Kidney (tissue), 14 donors: ENCODE measurements around the gene URGCP. TPM values are rescaled to one million over a fixed set of nuclear protein-coding genes. Genes with fewer than 3 reads are reported as not detected.

Source experiments
- DNase-seq, 5 donors: peaks; one replicate each; pipeline ENCODE4 v3.0.0-alpha.2; 2013 to 2020
- FAIRE-seq: peaks from 2 replicates; lab custom pipeline; 2012; peaks lifted over from hg19 to GRCh38; lab: Jason Lieb, UNC
- H3K27ac ChIP-seq, 2 donors: one replicate each; pipeline ENCODE4 v1.7.0; 2013; ENCODE audit warnings: low read depth in 2 of 2, low read length in 2 of 2, inconsistent platforms in 1 of 2
- H3K27me3 ChIP-seq: one replicate; pipeline ENCODE4 v1.7.1; 2013; ENCODE audit warnings: low read length, inconsistent platforms; ENCODE audit not compliant: control insufficient read depth, insufficient read depth
- H3K36me3 ChIP-seq, 3 donors: one replicate each; pipeline versions ENCODE4 v1.7.0 to v1.7.1; 2013; ENCODE audit warnings: low read length in 3 of 3, control low read depth in 1 of 3, inconsistent platforms in 1 of 3; ENCODE audit not compliant: insufficient read depth in 3 of 3, control insufficient read depth in 2 of 3
- H3K4me1 ChIP-seq, 3 donors: one replicate each; pipeline versions ENCODE4 v1.7.0 to v1.7.1; 2013; ENCODE audit warnings: low read length in 3 of 3, inconsistent platforms in 1 of 3, low read depth in 1 of 3; ENCODE audit not compliant: control insufficient read depth in 2 of 3, insufficient read depth in 2 of 3
- H3K4me3 ChIP-seq, 3 donors: one replicate each; pipeline versions ENCODE4 v1.7.0 to v1.8.1; 2013; ENCODE audit warnings: low read length in 3 of 3, control low read depth in 1 of 3, inconsistent platforms in 1 of 3
- H3K9ac ChIP-seq, 3 donors: one replicate each; pipeline versions ENCODE4 v1.7.0 to v1.7.1; 2013; ENCODE audit warnings: low read length in 3 of 3, control low read depth in 1 of 3, inconsistent platforms in 1 of 3
- H3K9me3 ChIP-seq, 3 donors: one replicate each; pipeline versions ENCODE4 v1.7.0 to v1.7.1; 2013; ENCODE audit warnings: low read length in 3 of 3, control low read depth in 1 of 3, inconsistent platforms in 1 of 3; ENCODE audit not compliant: control insufficient read depth in 2 of 3, insufficient read depth in 1 of 3
- intact Hi-C: fragments of 100-400 bp; cut with DNase I; formaldehyde crosslinking; loops from one replicate; pipeline ENCODE4 v1.11.1; 2022
- polyA plus RNA-seq: library from polyadenylated mRNA; stranded (reverse); fragments of 350-450 nt; fragmentation: Illumina TruSeq; extraction: RNeasy Lipid Tissue Mini Kit (QIAGEN cat#74804); gene quantifications from one replicate; pipeline ENCODE4 v1.2.3, GENCODE V29; 2014; ENCODE audit warnings: low read depth, low replicate concordance; ENCODE audit not compliant: insufficient read depth
- total RNA-seq: library from RNA; stranded (reverse); fragmentation: NEBNext Ultra II Directional; extraction: Animal tissue kit (Norgen Biotek cat#: 25700); gene quantifications from one replicate; pipeline ENCODE4 v1.2.1, GENCODE V29; 2021
- TF ChIP-seq, protein P1 (sequence below): IDR thresholded peaks from 3 replicates; pipeline ENCODE4 v1.5.1; 2012; ENCODE audit warnings: mild to moderate bottlenecking, moderate library complexity, borderline replicate concordance; ENCODE audit not compliant: insufficient read depth; ENCODE audit errors: extremely low read depth
- donor health status: control.
- donor health status: control.
- donor health status: control.
- donor health status: control.
- donor health status: control.
- donor health status: DM: yes; HTN: yes; CAD: no.
- donor health status: Normal renal cell carcinoma (clear cell type).

Gene URGCP
- total and polyA plus RNA-seq, 2 donors from 2014 or later = 32.9 to 41.0 TPM

DNA sequence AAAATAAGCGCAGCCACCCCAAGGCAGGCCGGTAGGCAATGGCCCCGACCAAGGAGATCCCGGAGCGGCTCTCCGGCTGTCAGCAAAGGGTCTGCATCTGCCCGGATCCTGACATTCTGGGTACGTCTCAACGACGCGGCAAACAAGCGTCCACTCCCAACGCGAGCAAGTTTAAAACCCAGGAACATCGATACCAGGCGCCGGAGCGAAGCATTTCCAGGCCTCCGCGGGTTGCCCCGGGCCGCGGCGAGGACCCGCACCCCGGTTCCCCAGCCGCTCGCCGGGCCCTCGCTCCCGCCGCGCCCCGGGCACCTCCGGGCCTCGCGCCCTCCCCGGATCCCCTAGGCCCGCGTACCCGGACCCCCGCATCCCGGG lies 453 bp downstream of the URGCP start:
- H3K36me3 ChIP-seq = peaks cover 0 to 2% (median 0%) of the 10 kb centered on the region in 3 donors
- TF ChIP-seq, protein P1, sequence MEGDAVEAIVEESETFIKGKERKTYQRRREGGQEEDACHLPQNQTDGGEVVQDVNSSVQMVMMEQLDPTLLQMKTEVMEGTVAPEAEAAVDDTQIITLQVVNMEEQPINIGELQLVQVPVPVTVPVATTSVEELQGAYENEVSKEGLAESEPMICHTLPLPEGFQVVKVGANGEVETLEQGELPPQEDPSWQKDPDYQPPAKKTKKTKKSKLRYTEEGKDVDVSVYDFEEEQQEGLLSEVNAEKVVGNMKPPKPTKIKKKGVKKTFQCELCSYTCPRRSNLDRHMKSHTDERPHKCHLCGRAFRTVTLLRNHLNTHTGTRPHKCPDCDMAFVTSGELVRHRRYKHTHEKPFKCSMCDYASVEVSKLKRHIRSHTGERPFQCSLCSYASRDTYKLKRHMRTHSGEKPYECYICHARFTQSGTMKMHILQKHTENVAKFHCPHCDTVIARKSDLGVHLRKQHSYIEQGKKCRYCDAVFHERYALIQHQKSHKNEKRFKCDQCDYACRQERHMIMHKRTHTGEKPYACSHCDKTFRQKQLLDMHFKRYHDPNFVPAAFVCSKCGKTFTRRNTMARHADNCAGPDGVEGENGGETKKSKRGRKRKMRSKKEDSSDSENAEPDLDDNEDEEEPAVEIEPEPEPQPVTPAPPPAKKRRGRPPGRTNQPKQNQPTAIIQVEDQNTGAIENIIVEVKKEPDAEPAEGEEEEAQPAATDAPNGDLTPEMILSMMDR = no peak
- intact Hi-C loops = no loop called here
- H3K27ac ChIP-seq = peak overlapping the region; percentile 89 to 92
- DNase-seq = peak; percentile 60 to 78 (median 68)
- peak overlapping the region; percentile 69 to 82 (median 81) for H3K4me3 ChIP-seq
- H3K27me3 ChIP-seq = no peaks in the 10 kb centered on the region
- peak overlapping the region; percentile 67 to 90 (median 84) for H3K9ac ChIP-seq
- FAIRE-seq = no peak
- no peaks in the 10 kb centered on the region for H3K9me3 ChIP-seq
- peaks cover 0 to 30% (median 21%) of the 10 kb centered on the region in 3 donors for H3K4me1 ChIP-seq

DNA sequence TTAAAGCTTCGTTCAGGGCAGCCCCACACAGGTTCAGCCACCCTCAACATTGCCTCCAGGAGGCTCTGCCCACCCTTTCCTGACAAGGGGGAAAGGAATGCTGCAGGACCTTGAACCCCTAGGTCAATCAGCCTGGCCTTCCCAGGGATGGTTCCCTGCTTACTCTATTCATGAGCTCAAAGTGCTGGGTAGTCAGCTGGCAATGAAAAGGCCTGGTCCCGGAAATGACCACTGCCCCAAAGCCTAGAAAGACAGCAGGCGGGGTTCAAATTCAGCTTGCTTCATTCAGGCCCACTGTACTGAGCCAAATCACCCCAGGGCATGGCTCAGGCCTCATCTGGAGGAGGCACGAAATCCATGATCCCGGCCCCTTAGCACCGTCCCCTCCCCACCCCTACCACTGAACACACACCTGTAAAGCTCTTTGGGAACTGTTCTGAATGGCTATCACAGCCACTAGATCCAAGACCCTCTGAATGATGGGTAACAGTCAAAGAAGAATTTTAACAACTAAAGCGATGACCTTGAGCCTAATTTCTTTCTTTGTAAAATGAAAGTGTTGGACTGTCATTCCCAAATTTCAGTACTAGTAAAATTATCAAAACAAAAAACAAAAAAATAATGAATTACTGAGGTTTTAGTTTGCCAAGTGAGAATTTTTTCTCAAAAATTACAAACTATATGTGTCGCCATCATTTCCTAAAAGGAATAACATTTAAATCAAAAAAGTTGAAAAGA lies 1.0 kb downstream of the URGCP start:
- peak in 4 of 5 donors; percentile 24 to 61 (median 42) for DNase-seq
- intact Hi-C loops = no loop called here
- H3K9me3 ChIP-seq = no peaks in the 10 kb centered on the region
- H3K4me1 ChIP-seq = peaks cover 0 to 30% (median 21%) of the 10 kb centered on the region in 3 donors
- TF ChIP-seq, protein P1 = no peak
- peak overlapping the region; percentile 89 to 92 for H3K27ac ChIP-seq
- no peaks in the 10 kb centered on the region for H3K27me3 ChIP-seq
- peak overlapping the region; percentile 67 to 90 (median 84) for H3K9ac ChIP-seq
- H3K4me3 ChIP-seq = peak overlapping the region; percentile 69 to 82 (median 81)
- FAIRE-seq = no peak
- H3K36me3 ChIP-seq = peaks cover 0 to 2% (median 0%) of the 10 kb centered on the region in 3 donors

DNA sequence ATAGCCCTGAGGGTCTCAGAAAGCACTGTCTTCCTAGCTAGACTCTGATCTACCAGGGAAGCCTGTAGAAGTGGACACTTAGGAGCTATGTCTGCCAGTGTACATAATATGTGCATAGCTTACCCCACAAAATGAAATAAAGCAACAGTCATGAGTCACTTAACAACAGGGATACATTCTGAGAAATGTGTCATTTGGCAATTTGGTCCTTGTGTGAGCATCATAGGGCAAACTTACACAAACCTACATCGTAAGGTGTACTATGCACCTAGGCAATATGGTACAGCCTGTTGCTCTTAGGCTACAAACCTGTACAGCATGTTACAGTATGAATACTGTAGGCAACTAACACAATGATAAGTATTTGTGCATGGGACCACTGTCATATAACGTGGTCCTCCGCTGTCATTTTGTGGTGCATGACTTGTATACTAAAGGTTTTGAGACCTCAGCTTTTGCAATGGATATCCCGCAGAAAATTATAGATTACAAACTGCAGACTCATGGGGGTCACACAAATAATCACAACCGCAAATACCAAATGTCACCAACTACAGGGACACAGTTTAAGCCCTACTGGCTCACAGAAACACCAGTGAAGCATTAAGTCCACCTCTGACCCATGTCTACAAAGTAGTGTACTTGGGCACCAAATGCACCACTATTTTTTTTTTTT lies 1.7 kb downstream of the URGCP start:
- Histone ChIP-seq H3K4me1 (peaks cover 0 to 30% (median 21%) of the 10 kb centered on the region in 3 donors), H3K36me3 (peaks cover 0 to 2% (median 0%) of the 10 kb centered on the region in 3 donors), H3K9me3 (no peaks in the 10 kb centered on the region), H3K27ac (peak overlapping the region; percentile 48 to 89), H3K4me3 (peak overlapping the region; percentile 17 to 81 (median 36)), H3K9ac (peak overlapping the region in 1 of 3 donors; percentile 84), H3K27me3 (no peaks in the 10 kb centered on the region)
- no peak for FAIRE-seq
- no peak for DNase-seq
- TF ChIP-seq, protein P1 = no peak
- intact Hi-C loops = no loop called here
